GM21515 (cell line): ENCODE measurements around the gene CRYZL1.

Experiments
- ATAC-seq: cut with Tn5 transposase; IDR thresholded peaks from one replicate; pipeline ENCODE4 v1.9.1; 2021; ENCODE audit not compliant: unreplicated experiment

Gene CRYZL1

DNA sequence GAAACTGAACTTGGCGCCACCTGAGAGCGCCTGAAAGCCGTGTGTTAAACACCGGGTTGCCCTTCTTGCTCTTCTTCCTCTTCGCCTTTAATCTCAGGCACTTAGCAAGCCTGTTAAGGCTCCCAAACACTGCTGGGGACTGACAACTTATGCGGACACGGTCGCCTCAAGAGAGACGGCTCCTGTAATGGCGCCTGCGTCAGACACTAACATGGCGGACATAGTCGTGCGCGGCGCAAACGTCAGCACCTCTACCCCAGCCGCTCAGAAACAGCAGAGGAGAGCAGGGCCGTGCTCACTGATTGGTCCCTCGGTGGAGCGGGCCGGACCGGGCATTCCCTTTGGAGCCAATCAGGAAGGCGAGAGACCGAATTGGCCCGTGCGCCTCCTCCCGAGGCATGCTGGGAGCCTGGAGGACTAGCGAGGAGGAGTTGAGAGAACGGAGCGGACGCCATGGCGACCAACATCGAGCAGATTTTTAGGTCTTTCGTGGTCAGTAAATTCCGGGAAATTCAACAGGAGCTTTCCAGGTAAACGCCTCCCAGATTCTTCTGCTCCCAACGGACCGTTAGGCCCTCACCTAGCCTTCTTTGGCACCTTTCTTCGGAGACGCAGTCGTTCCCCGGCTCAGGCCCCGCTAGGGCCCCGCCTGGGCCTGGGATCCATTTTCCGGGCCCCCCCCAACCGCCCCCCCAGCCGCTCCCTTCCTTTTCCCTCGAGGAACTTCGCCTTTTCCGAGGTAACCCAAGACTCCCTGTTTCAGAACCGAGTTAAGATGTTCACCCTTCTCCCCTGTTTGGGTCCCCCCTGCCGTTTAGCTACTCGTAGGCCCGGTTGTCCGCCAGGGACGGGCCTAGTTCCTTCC is 98.7 kb downstream of the CRYZL1 start, which contains the start of gene SON:
Gene SON, plus strand, starts transcription at position 399 of the 865 bp plus-strand sequence. Its CDS starts 55 bp downstream, at position 454.
- peak; percentile 88 for ATAC-seq

- peak; percentile 52 for ATAC-seq
Observed at GRCh38 chr21:33541756-33542639, 99.5 kb downstream of the CRYZL1 start, which contains the start of gene GART. Gene GART, minus strand, starts transcription at chr21:33542117. Its CDS starts 2,802 bp downstream, at chr21:33539315.

- ATAC-seq = no peak
Observed at GRCh38 chr21:33541105-33541711, 100.3 kb downstream of the CRYZL1 start.

DNA sequence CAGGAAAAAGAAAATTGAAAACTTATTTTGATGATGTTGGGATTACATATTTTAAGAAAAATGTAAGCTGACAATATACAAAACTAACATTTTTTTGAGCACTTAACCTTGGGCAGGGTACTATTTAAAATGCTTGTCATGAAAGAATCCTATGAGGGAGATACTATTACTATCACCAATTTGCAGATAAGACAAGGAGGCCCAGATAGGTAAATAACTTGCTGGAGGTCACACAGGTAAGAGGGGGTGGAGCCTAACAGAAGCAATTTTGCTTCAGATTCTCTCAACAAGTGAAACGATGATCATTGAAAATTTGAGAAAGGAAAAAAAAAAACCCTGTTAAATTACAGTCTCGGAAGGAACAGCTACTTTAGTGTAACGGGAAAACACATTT is 100.8 kb downstream of the CRYZL1 start:
- no peak for ATAC-seq

- no peak for ATAC-seq
Observed at GRCh38 chr21:33539616-33540015, 101.9 kb downstream of the CRYZL1 start.
